Breast epithelium (tissue), 3 donors: ENCODE data around the gene TRIM66.

Source experiments
- POLR2A ChIP-seq: fragments of 450-650 bp; IDR thresholded peaks from one replicate; pipeline ENCODE4 v1.6.1; 2016; ENCODE audit warnings: antibody characterized with exemption, mild to moderate bottlenecking, moderate library complexity
- POLR2AphosphoS5 ChIP-seq, 3 donors: sonication (generic); formaldehyde crosslinking; IDR thresholded peaks; one replicate each; pipeline ENCODE4 v1.6.1; 2017; ENCODE audit warnings: antibody characterized with exemption in 3 of 3
- TF ChIP-seq, protein P1 (sequence below), 3 donors: fragments of 450-650 bp; IDR thresholded peaks; one replicate each; pipeline ENCODE4 v1.5.1; 2016 to 2017; ENCODE audit warnings: antibody characterized with exemption in 3 of 3, mild to moderate bottlenecking in 3 of 3, moderate library complexity in 3 of 3

DNA sequence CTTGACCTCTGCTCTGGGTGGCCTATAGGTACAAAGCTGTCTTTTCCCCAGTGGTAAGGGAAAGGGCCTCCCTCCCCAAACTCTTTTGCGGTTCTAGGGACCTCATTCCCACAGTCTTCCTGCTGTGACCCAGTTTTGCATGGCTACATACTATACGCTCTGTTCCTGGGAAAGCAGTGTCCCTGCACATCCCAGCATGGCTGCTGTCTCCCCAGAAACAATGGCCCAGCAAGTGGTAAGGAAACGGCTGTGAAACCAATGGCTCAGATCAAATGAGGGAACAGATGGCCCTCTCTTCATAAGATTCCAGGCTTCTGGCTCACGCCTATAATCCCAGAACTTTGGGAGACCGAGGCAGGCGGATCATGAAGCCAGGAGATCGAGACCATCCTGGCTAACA, 41.2 kb upstream of the TRIM66 start:
- TF ChIP-seq, protein P1, sequence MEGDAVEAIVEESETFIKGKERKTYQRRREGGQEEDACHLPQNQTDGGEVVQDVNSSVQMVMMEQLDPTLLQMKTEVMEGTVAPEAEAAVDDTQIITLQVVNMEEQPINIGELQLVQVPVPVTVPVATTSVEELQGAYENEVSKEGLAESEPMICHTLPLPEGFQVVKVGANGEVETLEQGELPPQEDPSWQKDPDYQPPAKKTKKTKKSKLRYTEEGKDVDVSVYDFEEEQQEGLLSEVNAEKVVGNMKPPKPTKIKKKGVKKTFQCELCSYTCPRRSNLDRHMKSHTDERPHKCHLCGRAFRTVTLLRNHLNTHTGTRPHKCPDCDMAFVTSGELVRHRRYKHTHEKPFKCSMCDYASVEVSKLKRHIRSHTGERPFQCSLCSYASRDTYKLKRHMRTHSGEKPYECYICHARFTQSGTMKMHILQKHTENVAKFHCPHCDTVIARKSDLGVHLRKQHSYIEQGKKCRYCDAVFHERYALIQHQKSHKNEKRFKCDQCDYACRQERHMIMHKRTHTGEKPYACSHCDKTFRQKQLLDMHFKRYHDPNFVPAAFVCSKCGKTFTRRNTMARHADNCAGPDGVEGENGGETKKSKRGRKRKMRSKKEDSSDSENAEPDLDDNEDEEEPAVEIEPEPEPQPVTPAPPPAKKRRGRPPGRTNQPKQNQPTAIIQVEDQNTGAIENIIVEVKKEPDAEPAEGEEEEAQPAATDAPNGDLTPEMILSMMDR (IDR thresholded peaks at IDR 0.05): no peak
- TF ChIP-seq POLR2A (no peak), POLR2AphosphoS5 (IDR thresholded peaks at IDR 0.05) (no peak)
